ENCODE data around the gene AGPAT3.

Gene AGPAT3

DNA sequence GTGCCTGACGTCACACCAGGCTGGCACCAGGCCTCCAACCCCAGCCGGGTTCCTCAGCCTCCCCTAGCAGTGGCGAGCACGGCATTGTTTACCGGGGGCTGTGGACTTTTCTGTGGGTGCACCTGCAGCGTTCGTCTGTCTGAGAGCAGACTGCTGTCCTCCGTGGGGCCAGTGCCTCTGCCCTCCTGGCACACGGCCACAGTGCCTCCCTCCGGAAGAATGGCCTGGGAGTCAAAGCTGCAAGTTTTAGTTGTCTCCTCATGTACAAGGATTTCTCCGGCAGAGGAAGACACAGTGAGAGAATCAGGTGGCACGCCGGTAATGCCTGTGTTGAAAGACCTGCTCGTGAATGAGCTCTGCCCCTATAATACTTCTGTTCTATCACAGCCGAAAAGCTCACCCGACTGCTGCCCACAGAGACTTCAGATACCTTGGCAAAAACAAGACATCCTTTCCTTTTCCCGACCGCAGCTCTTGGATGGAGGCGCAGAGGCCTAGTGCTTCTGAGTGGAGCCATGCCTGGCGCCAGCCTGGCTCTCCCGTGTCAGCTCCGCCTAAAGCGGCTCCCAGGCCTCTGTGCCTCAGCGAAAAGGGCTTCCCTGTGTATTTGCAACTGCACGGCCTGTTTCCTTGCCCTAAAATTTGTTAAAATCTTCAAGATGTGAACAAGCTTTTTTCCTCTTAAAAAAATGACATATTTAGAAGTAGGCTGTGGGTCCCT is 71.4 kb downstream of the AGPAT3 start:
- no peak for ATAC-seq (replicated peaks)
- no peaks in the 10 kb centered on the region for H3K27me3 Mint-ChIP-seq
- H3K4me3 Mint-ChIP-seq: no peak overlapping the region
- H3K36me3 Mint-ChIP-seq: peaks cover 19 to 40% of the 10 kb centered on the region in 2 donors
- DNase-seq: no peak
- H3K9me3 Mint-ChIP-seq: peaks cover 0 to 4% of the 10 kb centered on the region in 2 donors
- H3K27ac Mint-ChIP-seq: no peak overlapping the region
- peaks cover 31 to 44% of the 10 kb centered on the region in 2 donors for H3K4me1 Mint-ChIP-seq

DNA sequence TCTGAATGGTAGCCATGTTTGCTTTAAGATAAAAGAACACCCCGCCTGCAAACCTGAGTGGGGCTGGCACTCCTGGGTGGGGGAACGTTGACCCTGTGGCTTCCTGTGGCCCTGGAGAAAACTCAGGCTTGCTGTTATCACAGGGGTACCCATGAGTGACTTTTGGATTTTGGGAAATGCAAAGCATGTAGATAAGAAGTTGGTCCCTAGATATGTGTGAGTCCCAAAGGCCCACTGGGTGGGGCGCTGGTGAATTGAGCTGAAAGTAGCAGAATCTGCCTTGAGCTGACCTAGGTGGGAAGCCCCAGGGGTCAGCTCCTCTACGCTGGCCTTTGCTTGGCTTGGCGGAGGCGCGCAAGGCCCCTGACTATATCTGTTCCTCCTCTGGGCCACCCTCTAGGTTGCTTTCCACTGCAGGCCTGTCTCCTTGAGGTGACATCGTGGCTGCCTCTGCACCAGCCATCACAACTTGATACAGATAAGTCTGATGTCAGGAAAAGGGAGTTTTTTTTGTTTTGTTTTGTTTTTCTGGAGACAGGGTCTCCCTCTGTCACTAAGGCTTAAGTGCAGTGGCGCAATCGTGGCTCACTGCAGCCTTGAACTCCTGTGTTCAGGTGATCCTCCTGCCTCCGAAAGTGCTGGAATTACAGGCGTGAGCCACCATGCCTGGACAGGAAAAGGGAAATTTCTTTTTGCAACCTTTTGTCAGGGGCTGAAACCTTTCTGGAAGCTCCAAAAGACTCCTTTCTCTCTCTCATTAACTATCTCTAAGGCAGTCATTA is 72.2 kb downstream of the AGPAT3 start:
- Mint-ChIP-seq H3K27me3 (no peaks in the 10 kb centered on the region), H3K4me3 (peak overlapping the region in 1 of 2 donors; percentile 17), H3K36me3 (peaks cover 21 to 39% of the 10 kb centered on the region in 2 donors), H3K9me3 (peaks cover 0 to 4% of the 10 kb centered on the region in 2 donors), H3K4me1 (peaks cover 28 to 36% of the 10 kb centered on the region in 2 donors), H3K27ac (no peak overlapping the region)
- ATAC-seq (replicated peaks): no peak
- DNase-seq: no peak

DNA sequence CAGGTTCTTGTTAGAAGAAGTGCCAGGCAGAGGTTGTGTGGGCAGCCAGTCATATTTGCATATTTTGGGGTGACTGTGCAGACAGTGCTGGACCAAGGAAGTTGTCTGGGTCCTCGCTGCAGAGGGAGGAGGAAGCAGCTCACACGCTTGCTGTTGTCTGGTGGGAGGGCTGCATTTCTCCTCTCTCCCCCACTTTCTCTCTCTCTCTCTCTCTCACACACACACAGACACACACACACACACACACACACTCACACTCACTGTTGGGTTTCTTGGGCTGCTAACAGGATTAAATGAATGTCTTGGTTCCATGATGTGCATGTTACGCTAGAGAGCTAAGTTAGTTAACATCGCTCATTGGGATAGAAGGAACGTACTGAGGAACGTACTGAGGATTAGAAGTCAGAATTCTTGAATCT is 72.9 kb downstream of the AGPAT3 start:
- H3K27ac Mint-ChIP-seq: no peak overlapping the region
- peaks cover 23 to 39% of the 10 kb centered on the region in 2 donors for H3K36me3 Mint-ChIP-seq
- peak overlapping the region in 1 of 2 donors; percentile 17 for H3K4me3 Mint-ChIP-seq
- H3K27me3 Mint-ChIP-seq: no peaks in the 10 kb centered on the region
- DNase-seq (peak; percentile 46), ATAC-seq (replicated peaks) (peak; percentile 78 to 79)
- peaks cover 0 to 4% of the 10 kb centered on the region in 2 donors for H3K9me3 Mint-ChIP-seq
- peaks cover 25 to 32% of the 10 kb centered on the region in 2 donors for H3K4me1 Mint-ChIP-seq

DNA sequence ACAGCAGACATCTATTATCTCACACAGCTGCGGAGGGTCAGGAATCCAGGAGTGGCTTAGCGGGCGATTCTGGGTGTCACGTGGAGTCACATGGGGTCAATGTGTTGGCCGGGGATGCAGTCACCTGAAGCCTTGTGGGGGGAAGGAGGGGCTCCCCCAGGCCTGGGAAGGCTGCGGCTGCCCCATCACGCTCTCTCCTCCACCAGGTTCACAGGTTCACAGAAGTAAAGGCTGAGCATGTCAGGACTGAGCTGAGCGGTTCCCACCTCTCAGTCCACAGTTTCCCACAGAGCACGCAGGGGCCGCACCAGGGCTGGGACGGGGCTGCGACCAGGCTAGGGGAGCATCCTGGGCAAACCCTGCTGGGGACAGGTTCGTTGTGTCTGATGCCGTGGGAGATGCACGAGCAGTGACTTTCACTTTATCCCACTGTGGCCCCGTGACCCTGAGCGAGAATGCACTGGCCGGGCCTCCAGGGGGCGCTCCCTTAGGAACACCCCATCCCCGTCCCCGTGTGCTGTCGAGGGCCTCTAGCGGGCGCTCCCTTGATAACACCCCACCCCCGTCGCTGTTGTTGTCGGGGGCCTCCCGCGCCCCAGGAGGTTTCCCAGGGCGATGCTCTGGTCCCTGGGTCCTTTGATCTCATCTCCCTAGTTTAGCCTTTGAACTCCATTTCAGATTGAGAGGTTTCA is 73.9 kb downstream of the AGPAT3 start:
- ATAC-seq (replicated peaks): peak; percentile 93 to 95
- Mint-ChIP-seq H3K27me3 (no peaks in the 10 kb centered on the region), H3K4me3 (peak overlapping the region; percentile 84 to 85), H3K9me3 (peaks cover 0 to 4% of the 10 kb centered on the region in 2 donors), H3K27ac (peak overlapping the region; percentile 84), H3K36me3 (peaks cover 20 to 33% of the 10 kb centered on the region in 2 donors), H3K4me1 (peaks cover 23 to 28% of the 10 kb centered on the region in 2 donors)
- DNase-seq: peak; percentile 80

DNA sequence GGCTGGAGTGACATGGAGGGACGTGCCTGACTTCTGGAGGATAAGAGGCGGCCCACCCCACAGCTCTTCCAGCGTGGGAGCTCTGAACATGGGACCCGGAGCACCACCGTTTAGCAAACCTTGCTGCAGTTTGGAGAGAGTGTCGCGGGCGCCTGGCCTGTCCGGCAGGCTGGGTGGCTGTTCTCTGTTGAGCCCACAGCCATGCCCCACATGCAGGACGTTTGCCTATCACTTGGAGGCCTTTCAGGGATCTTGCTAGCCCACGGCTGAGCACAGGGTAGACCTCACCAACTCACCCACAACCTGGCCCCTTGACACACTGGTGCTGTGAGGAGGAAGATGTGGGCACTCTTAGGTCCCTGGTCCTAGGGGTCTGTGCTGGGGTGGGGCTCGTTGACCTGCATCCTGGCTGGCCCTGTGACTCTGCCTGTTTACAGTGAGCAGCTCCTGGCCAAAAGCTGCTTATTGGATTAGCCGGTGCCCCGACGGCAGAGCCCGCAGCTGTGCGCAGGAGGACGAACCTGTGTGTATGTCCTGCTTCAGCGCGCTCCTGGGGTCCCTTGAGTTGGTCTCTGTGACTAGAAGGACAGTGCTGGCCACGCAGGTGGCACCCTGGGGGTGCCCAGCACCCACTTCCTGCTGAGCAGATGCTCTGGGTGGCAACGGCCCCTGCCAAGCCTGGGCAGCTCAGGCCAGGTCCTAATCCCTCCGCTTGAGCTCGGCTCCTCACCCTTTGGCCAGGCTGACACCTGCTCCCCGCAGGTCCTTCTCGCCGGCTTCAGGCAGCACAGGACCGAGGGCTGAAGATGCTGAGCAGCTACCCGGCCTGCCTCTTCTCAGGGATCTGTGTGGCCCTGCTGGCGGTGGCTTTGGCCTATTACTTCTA is 74.7 kb downstream of the AGPAT3 start:
- Mint-ChIP-seq H3K36me3 (peaks cover 15 to 30% of the 10 kb centered on the region in 2 donors), H3K4me3 (peak overlapping the region; percentile 67 to 84), H3K4me1 (peaks cover 21 to 33% of the 10 kb centered on the region in 2 donors), H3K27ac (peak overlapping the region; percentile 84), H3K9me3 (peaks cover 0 to 4% of the 10 kb centered on the region in 2 donors), H3K27me3 (no peaks in the 10 kb centered on the region)
- no peak for ATAC-seq (replicated peaks)
- no peak for DNase-seq

DNA sequence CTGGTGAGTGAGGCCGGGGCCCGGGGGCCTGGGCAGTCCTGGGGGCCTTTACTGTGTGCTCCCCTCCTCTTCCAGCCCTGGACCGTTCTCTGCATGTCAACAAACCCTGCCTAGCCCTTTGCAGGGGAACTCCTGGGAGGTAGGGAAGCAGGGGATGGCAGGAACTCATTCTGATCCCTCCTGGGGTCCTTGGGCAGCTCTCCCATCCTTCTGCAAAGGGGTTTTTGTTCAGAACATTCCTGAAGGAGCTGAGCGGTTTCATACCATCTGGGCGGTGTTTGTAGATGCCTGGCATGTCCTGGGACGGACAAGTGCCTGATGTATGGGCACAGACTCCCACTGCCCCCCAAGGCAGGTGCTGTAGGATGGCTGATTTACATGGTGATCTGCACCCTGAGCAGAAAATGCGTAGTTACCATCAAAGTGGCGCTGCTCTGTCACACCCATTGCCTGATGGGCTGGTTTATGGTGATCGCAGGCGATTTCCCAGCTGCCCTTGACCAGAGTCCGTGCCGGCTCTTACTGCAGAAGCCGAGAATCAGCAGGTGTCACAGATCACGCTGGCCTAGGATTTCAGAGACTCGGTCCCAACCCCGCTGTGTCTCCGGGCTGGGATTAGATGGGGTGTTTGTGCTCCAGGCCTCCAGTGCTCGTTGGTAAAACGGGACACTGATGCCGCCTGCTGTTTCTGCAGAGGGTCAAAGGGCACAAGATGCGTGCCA is 75.5 kb downstream of the AGPAT3 start:
- DNase-seq: no peak
- peaks cover 12 to 27% of the 10 kb centered on the region in 2 donors for H3K36me3 Mint-ChIP-seq
- H3K27ac Mint-ChIP-seq: no peak overlapping the region

DNA sequence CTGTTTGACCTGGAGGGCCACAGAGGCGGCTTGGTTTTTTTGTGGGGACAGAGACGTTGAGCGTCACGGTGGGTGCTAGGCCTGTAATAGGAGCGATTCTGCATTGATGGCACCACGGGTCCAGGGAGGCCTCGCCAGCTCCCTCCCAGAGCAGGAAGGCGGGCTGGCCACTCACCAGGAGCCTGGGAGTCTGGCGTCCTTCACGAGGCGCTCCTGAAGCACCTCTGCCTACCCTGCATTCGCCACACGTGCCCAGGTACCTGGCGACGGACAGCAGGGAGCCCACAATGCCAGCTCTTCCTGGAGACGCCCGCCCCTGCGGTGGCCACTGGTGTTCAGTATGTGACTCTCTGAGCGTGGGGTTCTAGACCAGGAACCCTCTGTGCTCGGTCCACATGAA is 77.2 kb downstream of the AGPAT3 start:
- no peak overlapping the region for H3K4me3 Mint-ChIP-seq
- no peak overlapping the region for H3K27ac Mint-ChIP-seq
- H3K4me1 Mint-ChIP-seq: peaks cover 19 to 28% of the 10 kb centered on the region in 2 donors
- H3K36me3 Mint-ChIP-seq: peaks cover 16 to 31% of the 10 kb centered on the region in 2 donors
- no peak for DNase-seq
- peaks cover 0 to 4% of the 10 kb centered on the region in 2 donors for H3K9me3 Mint-ChIP-seq
- H3K27me3 Mint-ChIP-seq: no peaks in the 10 kb centered on the region
- ATAC-seq (replicated peaks): no peak

More for the DNA sequence above, 75.5 kb downstream of the AGPAT3 start:
- Mint-ChIP-seq H3K4me1 (peaks cover 19 to 33% of the 10 kb centered on the region in 2 donors), H3K4me3 (no peak overlapping the region), H3K9me3 (peaks cover 0 to 4% of the 10 kb centered on the region in 2 donors), H3K27me3 (no peaks in the 10 kb centered on the region)
- ATAC-seq (replicated peaks): no peak

DNA sequence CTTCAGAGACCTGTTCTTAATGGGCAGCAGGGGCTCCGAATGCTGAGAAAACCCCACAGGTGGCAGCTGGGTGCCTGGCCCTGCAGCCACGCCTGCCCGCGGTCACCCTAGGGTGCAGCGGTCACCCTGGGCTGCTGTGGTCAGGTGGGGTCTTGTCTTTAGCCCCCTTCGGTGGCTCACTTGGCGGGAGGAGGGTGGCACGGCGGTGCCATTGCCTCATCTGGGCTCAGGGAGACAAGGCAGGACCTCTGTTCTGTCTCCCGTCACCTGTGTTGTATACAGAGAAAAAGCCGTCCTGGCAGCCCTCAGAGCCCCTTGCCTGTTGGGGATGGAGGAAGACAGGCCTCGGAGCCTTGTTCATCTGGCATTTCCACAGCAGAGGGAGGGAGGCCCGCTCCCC is 77.6 kb downstream of the AGPAT3 start:
- peaks cover 0 to 2% of the 10 kb centered on the region in 2 donors for H3K9me3 Mint-ChIP-seq
- ATAC-seq (replicated peaks): no peak
- DNase-seq: no peak
- H3K4me3 Mint-ChIP-seq: no peak overlapping the region
- peaks cover 18 to 24% of the 10 kb centered on the region in 2 donors for H3K4me1 Mint-ChIP-seq
- peaks cover 16 to 31% of the 10 kb centered on the region in 2 donors for H3K36me3 Mint-ChIP-seq
- H3K27ac Mint-ChIP-seq: no peak overlapping the region
- no peaks in the 10 kb centered on the region for H3K27me3 Mint-ChIP-seq

DNA sequence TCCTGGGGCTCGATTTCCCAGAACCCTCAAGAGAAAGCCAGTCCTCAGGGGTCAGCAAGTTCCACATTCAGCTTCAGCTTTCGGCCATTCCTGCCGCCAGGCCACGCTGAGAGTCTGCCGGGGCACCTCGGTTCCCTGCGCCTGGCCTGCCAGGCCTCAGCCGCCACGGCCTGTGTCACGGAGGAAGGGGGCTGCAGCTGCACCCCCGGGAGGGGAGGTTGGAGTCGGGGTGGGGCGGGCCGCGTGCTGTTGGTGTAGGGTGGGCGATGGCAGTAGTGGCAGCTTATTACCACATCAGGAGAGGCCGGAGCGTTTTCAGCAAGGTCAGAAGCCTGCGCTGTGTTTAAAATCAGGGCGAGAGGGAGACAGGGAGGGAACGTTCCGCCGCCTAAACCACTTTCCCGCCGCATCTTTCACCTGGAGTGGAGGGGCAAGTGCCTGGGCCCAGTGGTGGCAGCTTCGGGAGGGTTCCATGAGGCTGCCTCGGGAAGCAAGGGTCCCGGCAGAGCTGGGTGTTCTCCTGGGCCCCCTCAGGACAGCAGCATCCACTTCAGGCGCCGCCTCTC is 78.6 kb downstream of the AGPAT3 start:
- H3K4me3 Mint-ChIP-seq: no peak overlapping the region
- no peak overlapping the region for H3K27ac Mint-ChIP-seq
- H3K27me3 Mint-ChIP-seq: no peaks in the 10 kb centered on the region
- peaks cover 24 to 38% of the 10 kb centered on the region in 2 donors for H3K36me3 Mint-ChIP-seq
- H3K4me1 Mint-ChIP-seq: peaks cover 11 to 14% of the 10 kb centered on the region in 2 donors
- DNase-seq (no peak), ATAC-seq (replicated peaks) (no peak)
- H3K9me3 Mint-ChIP-seq: no peaks in the 10 kb centered on the region

DNA sequence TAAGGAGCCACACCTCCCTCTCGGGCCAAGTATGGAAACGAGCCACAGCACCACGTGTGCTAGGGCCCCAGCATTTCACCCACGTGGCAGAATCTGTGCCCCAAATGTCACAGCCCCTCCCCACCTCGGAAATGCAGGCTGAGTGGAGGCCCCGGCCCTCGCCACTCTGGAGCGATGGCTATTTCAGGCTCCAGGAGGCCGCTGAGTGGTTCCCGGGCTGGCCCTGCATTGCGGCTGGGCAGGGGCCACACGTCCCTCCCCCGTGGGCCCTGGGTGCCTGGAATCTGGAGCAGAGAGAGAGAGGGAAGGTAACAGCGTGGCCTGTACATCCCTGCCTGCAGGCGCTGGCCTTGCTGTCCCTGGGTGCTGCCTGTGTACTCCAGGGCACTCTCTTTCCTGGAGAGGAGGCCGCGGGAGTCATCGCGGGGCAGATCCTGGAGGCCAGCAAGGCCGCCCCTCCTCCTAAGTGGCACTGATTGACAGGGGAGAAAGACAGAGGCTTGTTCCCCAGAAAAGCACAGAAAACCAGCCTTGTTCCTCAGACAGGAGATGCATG is 79.1 kb downstream of the AGPAT3 start:
- no peaks in the 10 kb centered on the region for H3K27me3 Mint-ChIP-seq

DNA sequence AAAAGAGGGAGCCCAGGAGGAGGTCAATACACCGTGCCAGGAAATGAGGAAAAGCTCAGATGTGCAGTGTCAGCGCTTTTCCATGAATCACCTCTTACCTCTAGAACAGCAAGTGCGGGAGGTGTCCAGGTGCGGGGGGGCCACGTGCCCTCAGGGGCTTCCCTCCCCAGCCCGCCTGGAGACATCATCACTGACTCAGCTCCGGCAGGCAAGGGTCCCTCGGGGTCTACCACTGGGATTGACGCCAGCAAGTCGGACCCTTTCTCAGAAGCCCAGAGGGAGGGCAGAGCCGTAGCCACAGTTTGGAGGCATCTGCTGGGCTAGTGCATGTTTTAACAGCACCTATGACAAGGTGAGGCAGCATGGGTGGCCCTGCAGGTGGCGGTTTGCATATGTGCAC is 79.7 kb downstream of the AGPAT3 start:
- H3K36me3 Mint-ChIP-seq: peaks cover 27 to 42% of the 10 kb centered on the region in 2 donors
- DNase-seq: no peak
- peaks cover 0 to 5% of the 10 kb centered on the region in 2 donors for H3K9me3 Mint-ChIP-seq

More for the DNA sequence above, 79.1 kb downstream of the AGPAT3 start:
- Mint-ChIP-seq H3K4me3 (no peak overlapping the region), H3K4me1 (peaks cover 6 to 9% of the 10 kb centered on the region in 2 donors), H3K9me3 (peaks cover 0 to under 1% of the 10 kb centered on the region in 2 donors), H3K36me3 (peaks cover 25 to 38% of the 10 kb centered on the region in 2 donors), H3K27ac (peak overlapping the region; percentile 65)
- DNase-seq: no peak
- ATAC-seq (replicated peaks): no peak

DNA sequence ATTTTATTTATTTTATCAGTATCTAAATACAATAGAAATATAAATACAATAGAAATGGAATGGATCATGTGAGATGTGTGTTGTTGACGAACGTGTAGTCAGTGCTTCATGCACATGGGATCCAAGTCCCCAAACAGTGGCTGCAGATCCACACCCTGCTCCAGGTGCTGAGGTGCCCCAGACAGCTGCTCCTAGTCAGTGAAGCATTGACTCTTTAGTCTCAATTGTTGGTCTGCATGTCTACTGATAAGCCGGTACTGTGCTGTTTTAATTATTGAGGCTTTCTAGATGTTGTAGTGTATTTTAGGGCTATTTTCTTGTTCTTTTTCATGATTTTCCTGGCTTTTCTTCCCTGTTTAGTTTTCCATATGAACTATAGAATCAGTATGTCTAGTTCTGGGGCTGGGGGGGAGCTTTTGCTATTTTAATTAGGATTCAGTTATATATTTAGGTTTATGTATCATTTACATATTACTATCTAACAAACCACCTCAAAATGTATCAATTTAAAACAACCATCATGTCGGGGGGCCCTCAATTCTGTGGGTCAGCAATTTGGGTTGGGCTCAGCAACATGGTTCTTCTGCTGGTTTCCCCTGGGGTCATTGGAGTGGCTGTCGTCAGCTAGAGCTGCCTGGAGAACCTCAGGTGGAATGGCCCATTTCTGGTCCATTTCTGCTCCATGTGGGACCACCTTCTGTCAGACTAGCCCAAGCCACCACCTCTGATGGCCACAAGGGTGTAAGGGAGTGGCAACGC is 83.9 kb downstream of the AGPAT3 start:
- peaks cover 29 to 41% of the 10 kb centered on the region in 2 donors for H3K4me1 Mint-ChIP-seq
- no peak overlapping the region for H3K27ac Mint-ChIP-seq
- DNase-seq (no peak), ATAC-seq (replicated peaks) (no peak)
- H3K36me3 Mint-ChIP-seq: peaks cover 33 to 46% of the 10 kb centered on the region in 2 donors
- no peak overlapping the region for H3K4me3 Mint-ChIP-seq
- no peaks in the 10 kb centered on the region for H3K27me3 Mint-ChIP-seq
- peaks cover 0 to 5% of the 10 kb centered on the region in 2 donors for H3K9me3 Mint-ChIP-seq

More for the DNA sequence above, 79.7 kb downstream of the AGPAT3 start:
- ATAC-seq (replicated peaks): no peak
- Mint-ChIP-seq H3K4me1 (peaks cover 9 to 11% of the 10 kb centered on the region in 2 donors), H3K4me3 (no peak overlapping the region), H3K27me3 (no peaks in the 10 kb centered on the region), H3K27ac (no peak overlapping the region)

Data from stimulated activated naive B cell treated with anti-CD40 and anti-IgM and Interleukin-4, amounts not matched to agents 10 μg/mL and 1 μg/mL and 100 μg/mL, for 72 hours (primary cell).